ENCODE data around the gene C1orf159. TPM values are rescaled to one million over a fixed set of nuclear protein-coding genes. Genes with fewer than 3 reads are reported as not detected.

Gene C1orf159
- total RNA-seq, 1 donor from 2014 or later: 8.2 TPM

GRCh38 chr1:1069711-1070676 is 45.9 kb downstream of the C1orf159 start:
- no peak for DNase-seq (ENCODE audit: low read depth)
- no peak for TF ChIP-seq CTCF (IDR thresholded peaks at IDR 0.05; ENCODE audit: insufficient read depth, low read length, severe bottlenecking)
- peak; percentile 55 for FAIRE-seq
- Histone ChIP-seq H3K27me3 (ENCODE audit: control insufficient read depth, insufficient read depth, low read length) (no peaks in the 10 kb centered on the region), H3K4me3 (ENCODE audit: low read depth, low read length) (peak overlapping the region; percentile 44), H3K36me3 (ENCODE audit: control insufficient read depth, insufficient read depth, low read length) (no peaks in the 10 kb centered on the region)

- Histone ChIP-seq H3K36me3 (ENCODE audit: control insufficient read depth, insufficient read depth, low read length) (no peaks in the 10 kb centered on the region), H3K4me3 (ENCODE audit: low read depth, low read length) (peak overlapping the region; percentile 44), H3K27me3 (ENCODE audit: control insufficient read depth, insufficient read depth, low read length) (no peaks in the 10 kb centered on the region)
- FAIRE-seq (no peak), DNase-seq (ENCODE audit: low read depth) (peak; percentile 60)
- TF ChIP-seq CTCF (IDR thresholded peaks at IDR 0.05; ENCODE audit: insufficient read depth, low read length, severe bottlenecking): no peak
Observed at GRCh38 chr1:1069056-1069710, 46.7 kb downstream of the C1orf159 start.

GRCh38 chr1:1068517-1069055 is 47.3 kb downstream of the C1orf159 start:
- DNase-seq (ENCODE audit: low read depth): no peak
- FAIRE-seq: no peak
- no peaks in the 10 kb centered on the region for H3K36me3 ChIP-seq (ENCODE audit: control insufficient read depth, insufficient read depth, low read length)
- peak overlapping the region; percentile 44 for H3K4me3 ChIP-seq (ENCODE audit: low read depth, low read length)
- no peaks in the 10 kb centered on the region for H3K27me3 ChIP-seq (ENCODE audit: control insufficient read depth, insufficient read depth, low read length)
- TF ChIP-seq CTCF (IDR thresholded peaks at IDR 0.05; ENCODE audit: insufficient read depth, low read length, severe bottlenecking): no peak

- no peaks in the 10 kb centered on the region for H3K36me3 ChIP-seq (ENCODE audit: control insufficient read depth, insufficient read depth, low read length)
- H3K4me3 ChIP-seq (ENCODE audit: low read depth, low read length): no peak overlapping the region
- no peak for TF ChIP-seq CTCF (IDR thresholded peaks at IDR 0.05; ENCODE audit: insufficient read depth, low read length, severe bottlenecking)
- FAIRE-seq (no peak), DNase-seq (ENCODE audit: low read depth) (no peak)
- no peaks in the 10 kb centered on the region for H3K27me3 ChIP-seq (ENCODE audit: control insufficient read depth, insufficient read depth, low read length)
Observed at GRCh38 chr1:1067860-1068516, 47.9 kb downstream of the C1orf159 start.

GRCh38 chr1:1067284-1067859 is 48.5 kb downstream of the C1orf159 start:
- DNase-seq (ENCODE audit: low read depth) (no peak), FAIRE-seq (no peak)
- Histone ChIP-seq H3K4me3 (ENCODE audit: low read depth, low read length) (no peak overlapping the region), H3K36me3 (ENCODE audit: control insufficient read depth, insufficient read depth, low read length) (no peaks in the 10 kb centered on the region), H3K27me3 (ENCODE audit: control insufficient read depth, insufficient read depth, low read length) (no peaks in the 10 kb centered on the region)
- no peak for TF ChIP-seq CTCF (IDR thresholded peaks at IDR 0.05; ENCODE audit: insufficient read depth, low read length, severe bottlenecking)

Measured in bronchial epithelial cell (primary cell).